Neural crest cell (in vitro differentiated cells): ENCODE results near the gene TOR1A. TPM values are rescaled to one million over a fixed set of nuclear protein-coding genes. Genes with fewer than 3 reads are reported as not detected.

Source experiments
- DNase-seq: peaks from one replicate; pipeline ENCODE4 v3.0.0; 2021; ENCODE audit warnings: low read depth, mixed read lengths, low spot score
- H3K27ac Mint-ChIP-seq: one replicate; pipeline ENCODE4 v1.8.0; 2021; ENCODE audit warnings: mild to moderate bottlenecking, mixed read lengths; ENCODE audit not compliant: unreplicated experiment
- H3K27me3 Mint-ChIP-seq: 2 replicates; pipeline ENCODE4 v1.8.0; 2021; ENCODE audit warnings: low read depth, mild to moderate bottlenecking, mixed read lengths
- H3K36me3 Mint-ChIP-seq: 2 replicates; pipeline ENCODE4 v1.8.0; 2021; ENCODE audit warnings: low read depth, mild to moderate bottlenecking, mixed read lengths
- H3K4me1 Mint-ChIP-seq: 2 replicates; pipeline ENCODE4 v1.8.0; 2021; ENCODE audit warnings: mixed read lengths
- H3K4me3 Mint-ChIP-seq: one replicate; pipeline ENCODE4 v1.8.0; 2021; ENCODE audit warnings: mild to moderate bottlenecking, mixed read lengths
- H3K9me3 Mint-ChIP-seq: 2 replicates; pipeline ENCODE4 v1.8.0; 2021; ENCODE audit warnings: mixed read lengths
- CTCF ChIP-seq: fragments of 200-600 bp; sonication (generic); conservative IDR thresholded peaks from 2 replicates; pipeline ENCODE4 v1.5.0; 2021; ENCODE audit warnings: antibody characterized with exemption, mild to moderate bottlenecking
- microRNA-seq: library from miRNA; unstranded; fragments of <30 nt; microRNA quantifications from one replicate; pipeline ENCODE4, GENCODE V29; 2020
- total RNA-seq: library from RNA; stranded (reverse); gene quantifications from 2 replicates; pipeline ENCODE4 v1.2.1, GENCODE V29; 2021

TOR1A gene
- total RNA-seq, 1 donor from 2014 or later: 40.5 TPM

- Mint-ChIP-seq H3K36me3 (no peaks in the 10 kb centered on the region), H3K4me3 (no peak overlapping the region), H3K27ac (no peak overlapping the region), H3K4me1 (peaks cover 10% of the 10 kb centered on the region), H3K27me3 (no peaks in the 10 kb centered on the region), H3K9me3 (no peaks in the 10 kb centered on the region)
- DNase-seq: no peak
- no peak for TF ChIP-seq CTCF
These were observed 58.1 kb downstream of the TOR1A start for GRCh38 chr9:129765764-129766317.

- TF ChIP-seq CTCF: no peak
These were observed 60.7 kb downstream of the TOR1A start for GRCh38 chr9:129762985-129763926.

More at GRCh38 chr9:129762985-129763926, 60.7 kb downstream of the TOR1A start:
- Mint-ChIP-seq H3K4me1 (peaks cover 10% of the 10 kb centered on the region), H3K27me3 (no peaks in the 10 kb centered on the region), H3K27ac (no peak overlapping the region), H3K36me3 (no peaks in the 10 kb centered on the region), H3K4me3 (no peak overlapping the region), H3K9me3 (no peaks in the 10 kb centered on the region)
- no peak for DNase-seq

Small RNAs within 50 kb of the gene (microRNA-seq; reads per million reads assigned to microRNA genes)
- gene MIR6855: not detected

Other genes starting within 250 kb of the TOR1A start
- gene C9orf50, start 203.0 kb downstream of the TOR1A start, total RNA-seq: 0.26 and 0.27 TPM in 2 replicates
- gene NTMT1, start 198.0 kb downstream of the TOR1A start, total RNA-seq: 50.9 and 51.8 TPM in 2 replicates
- gene ASB6, start 182.0 kb downstream of the TOR1A start, total RNA-seq: 20.9 and 21.9 TPM in 2 replicates
- 0.65 and 0.68 TPM in 2 replicates for gene PRRX2, start 158.5 kb downstream of the TOR1A start, total RNA-seq
- 1.1 and 1.2 TPM in 2 replicates for gene PTGES, start 71.1 kb downstream of the TOR1A start, total RNA-seq
- 16.6 and 18.0 TPM in 2 replicates for gene TOR1B, start 21.0 kb downstream of the TOR1A start, total RNA-seq
- gene C9orf78, start 11.1 kb upstream of the TOR1A start, total RNA-seq: 32.7 and 34.6 TPM in 2 replicates
- gene USP20, start 11.3 kb upstream of the TOR1A start, total RNA-seq: 31.1 and 35.9 TPM in 2 replicates
- gene FNBP1, start 219.1 kb upstream of the TOR1A start, total RNA-seq: 47.3 and 48.4 TPM in 2 replicates
- 42.8 and 43.8 TPM in 2 replicates for gene GPR107, start 229.8 kb upstream of the TOR1A start, total RNA-seq